Fibroblast of pulmonary artery (primary cell): ENCODE measurements around the gene COL26A1.
"Not testable (repeated sequence)": the region's sequence is repeated elsewhere in the genome, so short reads cannot be mapped to it uniquely, and the experiment has no call there.

Source experiments
- DNase-seq: peaks from one replicate; pipeline ENCODE4 v3.0.0-alpha.2; 2010; ENCODE audit warnings: low read depth
- H3K4me3 ChIP-seq: replicated peaks from 2 replicates; pipeline ENCODE4 v1.5.1; 2011; ENCODE audit warnings: low read depth, mild to moderate bottlenecking, control low read depth, low read length, moderate library complexity
- TF ChIP-seq, protein P1 (sequence below): IDR thresholded peaks from 2 replicates; pipeline ENCODE4 v1.5.1; 2011; ENCODE audit warnings: mild to moderate bottlenecking, control low read depth, low read length, inconsistent platforms; ENCODE audit errors: missing control alignments

Gene COL26A1

DNA sequence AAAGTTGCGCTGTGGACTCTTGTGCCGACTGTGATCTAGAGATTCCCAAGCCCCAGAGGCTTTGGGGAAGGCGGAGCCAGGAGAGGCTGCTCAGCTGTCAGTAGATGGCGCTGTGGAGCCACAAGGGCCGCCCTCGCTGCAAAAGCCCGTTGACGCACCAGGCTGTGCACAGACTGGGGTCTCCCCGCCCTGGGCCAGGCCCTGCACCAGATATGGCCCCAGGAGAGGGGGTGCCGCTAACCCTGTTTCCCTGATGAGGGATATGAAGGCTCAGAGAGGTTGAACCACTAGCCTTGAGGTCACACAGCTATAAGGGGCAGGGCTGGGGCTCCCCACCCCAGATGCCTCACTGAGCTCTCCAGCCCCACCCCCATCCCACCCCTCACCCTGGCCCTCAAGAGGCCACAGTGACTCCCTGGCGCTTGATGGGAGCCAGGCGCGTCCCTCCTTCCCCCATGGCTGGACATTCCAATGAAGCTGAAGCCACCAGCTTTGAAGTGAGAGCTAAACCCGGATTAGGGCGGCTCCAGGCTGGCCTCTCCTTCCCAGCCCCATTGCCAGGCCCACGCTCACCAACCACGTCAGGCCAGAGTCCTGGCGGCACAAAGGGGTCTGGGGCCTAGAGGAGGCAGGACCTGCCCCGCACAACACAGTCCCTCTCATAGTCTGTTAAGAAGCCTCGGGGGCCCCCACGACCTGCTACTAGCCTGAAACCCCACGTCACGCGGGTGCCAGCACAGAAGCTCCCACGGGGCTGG, 240.0 kb downstream of the COL26A1 start:
- H3K4me3 ChIP-seq: no peak overlapping the region
- TF ChIP-seq, protein P1, sequence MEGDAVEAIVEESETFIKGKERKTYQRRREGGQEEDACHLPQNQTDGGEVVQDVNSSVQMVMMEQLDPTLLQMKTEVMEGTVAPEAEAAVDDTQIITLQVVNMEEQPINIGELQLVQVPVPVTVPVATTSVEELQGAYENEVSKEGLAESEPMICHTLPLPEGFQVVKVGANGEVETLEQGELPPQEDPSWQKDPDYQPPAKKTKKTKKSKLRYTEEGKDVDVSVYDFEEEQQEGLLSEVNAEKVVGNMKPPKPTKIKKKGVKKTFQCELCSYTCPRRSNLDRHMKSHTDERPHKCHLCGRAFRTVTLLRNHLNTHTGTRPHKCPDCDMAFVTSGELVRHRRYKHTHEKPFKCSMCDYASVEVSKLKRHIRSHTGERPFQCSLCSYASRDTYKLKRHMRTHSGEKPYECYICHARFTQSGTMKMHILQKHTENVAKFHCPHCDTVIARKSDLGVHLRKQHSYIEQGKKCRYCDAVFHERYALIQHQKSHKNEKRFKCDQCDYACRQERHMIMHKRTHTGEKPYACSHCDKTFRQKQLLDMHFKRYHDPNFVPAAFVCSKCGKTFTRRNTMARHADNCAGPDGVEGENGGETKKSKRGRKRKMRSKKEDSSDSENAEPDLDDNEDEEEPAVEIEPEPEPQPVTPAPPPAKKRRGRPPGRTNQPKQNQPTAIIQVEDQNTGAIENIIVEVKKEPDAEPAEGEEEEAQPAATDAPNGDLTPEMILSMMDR: peak; percentile 88
- DNase-seq: peak; percentile 78

DNA sequence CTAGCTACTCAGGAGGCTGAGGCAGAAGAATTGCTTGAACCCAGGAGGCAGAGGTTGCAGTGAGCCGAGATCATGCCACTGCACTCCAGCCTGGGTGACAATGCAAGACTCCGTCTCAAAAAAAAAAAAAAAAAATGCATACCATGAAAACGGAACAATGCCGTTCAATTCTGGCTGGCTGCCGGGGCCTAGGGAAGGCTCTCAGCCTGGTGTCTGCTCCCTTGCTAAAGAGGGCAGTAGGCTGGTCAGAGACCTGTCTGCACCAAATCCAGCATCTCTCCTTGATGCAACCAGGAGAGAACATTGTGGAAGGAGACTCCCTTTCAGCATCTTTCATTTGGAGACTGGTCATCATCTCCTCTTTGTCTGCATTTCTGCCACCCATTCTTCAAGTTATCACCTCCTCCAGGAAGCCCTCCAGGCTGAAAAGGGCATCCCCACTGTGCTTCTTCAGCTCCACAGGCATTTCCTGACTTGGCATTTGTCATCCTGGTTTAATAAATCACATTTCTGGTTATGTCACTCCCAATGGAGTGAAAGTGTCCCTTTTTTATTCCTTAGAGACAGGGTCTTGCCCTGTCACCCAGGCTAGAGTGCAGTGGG, 241.8 kb downstream of the COL26A1 start:
- DNase-seq: no peak
- H3K4me3 ChIP-seq: no peak overlapping the region
- TF ChIP-seq, protein P1: no peak

- DNase-seq, H3K4me3 ChIP-seq: not testable (repeated sequence)
These were observed 242.3 kb downstream of the COL26A1 start for GRCh38 chr7:101604934-101605332.

GRCh38 chr7:101605611-101606497, 243.2 kb downstream of the COL26A1 start:
- H3K4me3 ChIP-seq: no peak overlapping the region
- TF ChIP-seq, protein P1: no peak
- no peak for DNase-seq

- TF ChIP-seq, protein P1: no peak
- no peak overlapping the region for H3K4me3 ChIP-seq
- DNase-seq: no peak
These were observed 243.8 kb downstream of the COL26A1 start for GRCh38 chr7:101606498-101606923.
